ENCODE measurements around the gene MON1A.

MON1A gene

DNA sequence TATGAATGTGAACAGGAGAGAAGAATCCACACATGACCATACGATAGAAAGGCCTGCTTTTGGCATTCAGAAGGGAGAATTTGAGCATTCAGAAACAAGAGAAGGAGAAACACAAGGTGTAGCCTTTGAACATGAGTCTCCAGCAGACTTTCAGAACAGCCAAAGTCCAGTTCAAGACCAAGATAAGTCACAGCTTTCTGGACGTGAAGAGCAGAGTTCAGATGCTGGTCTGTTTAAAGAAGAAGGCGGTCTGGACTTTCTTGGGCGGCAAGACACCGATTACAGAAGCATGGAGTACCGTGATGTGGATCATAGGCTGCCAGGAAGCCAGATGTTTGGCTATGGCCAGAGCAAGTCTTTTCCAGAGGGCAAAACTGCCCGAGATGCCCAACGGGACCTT, 38.7 kb upstream of the MON1A start:
- H3K9ac ChIP-seq (ENCODE audit: low read length) = no peak overlapping the region
- no peaks in the 10 kb centered on the region for H3K27me3 ChIP-seq (ENCODE audit: low read length)
- H3F3A ChIP-seq (ENCODE audit: insufficient read depth) = peaks cover 15% of the 10 kb centered on the region
- H3K79me2 ChIP-seq (ENCODE audit: insufficient read depth, low read length) = peaks cover 75% of the 10 kb centered on the region
- H3K4me3 ChIP-seq (ENCODE audit: insufficient read depth, low read length, poor library complexity, severe bottlenecking) = no peak overlapping the region
- H2AFZ ChIP-seq (ENCODE audit: low read depth, low read length, severe bottlenecking) = no peak overlapping the region
- no peaks in the 10 kb centered on the region for H3K9me3 ChIP-seq (ENCODE audit: insufficient read depth, low read length)
- H3K36me3 ChIP-seq (ENCODE audit: low read length) = peaks cover 25% of the 10 kb centered on the region
- H3K9me2 ChIP-seq (replicated peaks; ENCODE audit: insufficient read depth, low read length) = no peaks in the 10 kb centered on the region
- H3K27ac ChIP-seq (ENCODE audit: low read depth, low read length) = no peak overlapping the region
- H3K4me2 ChIP-seq (ENCODE audit: low read depth, low read length, poor library complexity, severe bottlenecking) = no peak overlapping the region
- no peak for TF ChIP-seq CTCF (IDR thresholded peaks at IDR 0.05; ENCODE audit: insufficient read depth, low read length, poor library complexity, severe bottlenecking)
- TF ChIP-seq EZH2phosphoT487 (conservative IDR thresholded peaks at IDR 0.05; ENCODE audit: low read length) = no peak
- peaks cover 4% of the 10 kb centered on the region; the same call in 1 of the 2 replicates for H4K20me1 ChIP-seq (ENCODE audit: low read depth, low read length)

- Histone ChIP-seq H3K9me2 (replicated peaks; ENCODE audit: insufficient read depth, low read length) (no peaks in the 10 kb centered on the region), H2AFZ (ENCODE audit: low read depth, low read length, severe bottlenecking) (no peak overlapping the region), H3K9me3 (ENCODE audit: insufficient read depth, low read length) (no peaks in the 10 kb centered on the region), H3K9ac (ENCODE audit: low read length) (no peak overlapping the region), H3K36me3 (ENCODE audit: low read length) (peaks cover 27% of the 10 kb centered on the region), H3K4me3 (ENCODE audit: insufficient read depth, low read length, poor library complexity, severe bottlenecking) (no peak overlapping the region), H3K27me3 (ENCODE audit: low read length) (no peaks in the 10 kb centered on the region), H3F3A (ENCODE audit: insufficient read depth) (peaks cover 18% of the 10 kb centered on the region), H3K4me2 (ENCODE audit: low read depth, low read length, poor library complexity, severe bottlenecking) (no peak overlapping the region), H3K79me2 (ENCODE audit: insufficient read depth, low read length) (peaks cover 83% of the 10 kb centered on the region), H3K27ac (ENCODE audit: low read depth, low read length) (no peak overlapping the region), H4K20me1 (ENCODE audit: low read depth, low read length) (peaks cover 4% of the 10 kb centered on the region; the same call in 1 of the 2 replicates)
- TF ChIP-seq CTCF (IDR thresholded peaks at IDR 0.05; ENCODE audit: insufficient read depth, low read length, poor library complexity, severe bottlenecking) = no peak
- no peak for TF ChIP-seq EZH2phosphoT487 (conservative IDR thresholded peaks at IDR 0.05; ENCODE audit: low read length)
Measured at GRCh38 chr3:49967291-49967690, 37.7 kb upstream of the MON1A start.

- Histone ChIP-seq H3K9ac (ENCODE audit: low read length) (no peak overlapping the region), H3K9me2 (replicated peaks; ENCODE audit: insufficient read depth, low read length) (no peaks in the 10 kb centered on the region), H3K4me3 (ENCODE audit: insufficient read depth, low read length, poor library complexity, severe bottlenecking) (no peak overlapping the region), H3K27ac (ENCODE audit: low read depth, low read length) (no peak overlapping the region), H3K79me2 (ENCODE audit: insufficient read depth, low read length) (peaks cover 84% of the 10 kb centered on the region), H3K27me3 (ENCODE audit: low read length) (no peaks in the 10 kb centered on the region), H4K20me1 (ENCODE audit: low read depth, low read length) (peaks cover 4% of the 10 kb centered on the region; the same call in 1 of the 2 replicates), H3K4me2 (ENCODE audit: low read depth, low read length, poor library complexity, severe bottlenecking) (no peak overlapping the region), H2AFZ (ENCODE audit: low read depth, low read length, severe bottlenecking) (no peak overlapping the region), H3K9me3 (ENCODE audit: insufficient read depth, low read length) (no peaks in the 10 kb centered on the region), H3K36me3 (ENCODE audit: low read length) (peaks cover 21% of the 10 kb centered on the region), H3F3A (ENCODE audit: insufficient read depth) (peaks cover 20% of the 10 kb centered on the region)
- TF ChIP-seq EZH2phosphoT487 (conservative IDR thresholded peaks at IDR 0.05; ENCODE audit: low read length) = no peak
- no peak for TF ChIP-seq CTCF (IDR thresholded peaks at IDR 0.05; ENCODE audit: insufficient read depth, low read length, poor library complexity, severe bottlenecking)
Measured at GRCh38 chr3:49966233-49966942, 36.8 kb upstream of the MON1A start.

Measured in SU-DHL-6 (cell line).